ENCODE data around the gene MDK. TPM values are rescaled to one million over a fixed set of nuclear protein-coding genes. Genes with fewer than 3 reads are reported as not detected.
A peak's percentile ranks its signal among the peaks of the same experiment; 100 is the strongest.

The MDK gene
- total RNA-seq, 6 experiments from 2014 or later = 9.7 to 22.9 (median 18.9) TPM

DNA sequence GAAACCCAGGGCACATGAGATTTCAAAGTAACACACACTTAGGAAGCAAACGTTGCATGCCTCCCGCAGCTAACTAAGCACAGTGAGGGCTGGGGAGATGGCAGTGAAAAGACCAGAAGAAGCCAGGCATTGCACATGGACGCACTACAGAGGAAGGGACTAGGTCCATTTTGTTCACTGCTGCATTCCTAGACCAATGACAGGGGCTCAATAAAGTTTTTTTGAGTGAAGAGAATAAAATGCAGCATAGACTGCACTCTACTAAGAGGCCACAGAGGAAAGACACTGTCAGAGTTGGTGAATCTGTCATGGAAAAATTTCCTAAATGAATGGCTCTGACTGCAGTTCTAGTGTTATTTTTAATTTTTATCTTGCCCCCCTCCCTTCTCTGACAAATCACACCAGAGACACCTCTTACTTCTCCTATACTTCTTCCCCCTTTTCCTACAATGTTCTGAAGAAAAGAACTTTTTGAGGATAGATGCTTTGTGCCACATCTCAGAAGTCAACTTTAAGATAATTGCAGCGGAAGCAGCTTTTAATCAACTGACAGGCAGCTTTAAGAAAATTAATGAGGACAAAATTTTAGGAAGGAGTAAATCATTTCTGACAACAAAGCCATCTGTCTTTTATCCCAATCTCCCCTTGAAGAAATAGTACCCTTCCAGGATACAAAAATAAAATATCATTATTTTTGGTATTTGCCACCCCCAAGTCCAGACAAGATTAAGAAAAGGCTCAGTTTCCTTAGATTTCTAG, 44.9 kb downstream of the MDK start:
- no peaks in the 10 kb centered on the region; the same call in 1 of the 2 replicates for H3K27me3 Mint-ChIP-seq (ENCODE audit: insufficient read depth)
- TF ChIP-seq, protein P1, sequence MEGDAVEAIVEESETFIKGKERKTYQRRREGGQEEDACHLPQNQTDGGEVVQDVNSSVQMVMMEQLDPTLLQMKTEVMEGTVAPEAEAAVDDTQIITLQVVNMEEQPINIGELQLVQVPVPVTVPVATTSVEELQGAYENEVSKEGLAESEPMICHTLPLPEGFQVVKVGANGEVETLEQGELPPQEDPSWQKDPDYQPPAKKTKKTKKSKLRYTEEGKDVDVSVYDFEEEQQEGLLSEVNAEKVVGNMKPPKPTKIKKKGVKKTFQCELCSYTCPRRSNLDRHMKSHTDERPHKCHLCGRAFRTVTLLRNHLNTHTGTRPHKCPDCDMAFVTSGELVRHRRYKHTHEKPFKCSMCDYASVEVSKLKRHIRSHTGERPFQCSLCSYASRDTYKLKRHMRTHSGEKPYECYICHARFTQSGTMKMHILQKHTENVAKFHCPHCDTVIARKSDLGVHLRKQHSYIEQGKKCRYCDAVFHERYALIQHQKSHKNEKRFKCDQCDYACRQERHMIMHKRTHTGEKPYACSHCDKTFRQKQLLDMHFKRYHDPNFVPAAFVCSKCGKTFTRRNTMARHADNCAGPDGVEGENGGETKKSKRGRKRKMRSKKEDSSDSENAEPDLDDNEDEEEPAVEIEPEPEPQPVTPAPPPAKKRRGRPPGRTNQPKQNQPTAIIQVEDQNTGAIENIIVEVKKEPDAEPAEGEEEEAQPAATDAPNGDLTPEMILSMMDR (IDR thresholded peaks at IDR 0.05) = no peak
- H3K27ac Mint-ChIP-seq = no peak overlapping the region
- no peak overlapping the region for H3K4me3 Mint-ChIP-seq
- H3K36me3 Mint-ChIP-seq (ENCODE audit: low read depth) = peaks cover 2% of the 10 kb centered on the region
- peaks cover 28% of the 10 kb centered on the region for H3K4me1 Mint-ChIP-seq (ENCODE audit: low read depth)
- H3K9me3 Mint-ChIP-seq = no peaks in the 10 kb centered on the region
- no peak for DNase-seq

DNA sequence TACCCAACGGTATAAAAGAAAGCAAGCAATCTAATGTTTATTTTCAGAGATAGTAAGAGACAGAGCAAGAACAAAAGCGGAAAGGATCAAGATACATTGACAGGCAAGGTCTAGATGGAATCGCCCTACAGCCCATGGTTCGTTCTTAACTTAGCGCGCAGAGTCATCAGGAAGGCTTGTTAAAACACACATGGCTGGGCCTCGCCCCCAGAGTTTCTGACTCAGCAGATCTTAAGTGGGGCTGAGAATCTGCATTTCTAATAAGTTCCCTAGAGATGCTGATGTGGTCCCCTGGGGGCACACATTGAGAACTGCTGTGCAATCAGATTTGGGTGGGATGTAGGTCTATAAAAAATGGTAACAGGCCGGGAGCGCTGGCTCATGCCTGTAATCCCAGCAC, 45.9 kb downstream of the MDK start:
- H3K9me3 Mint-ChIP-seq = no peaks in the 10 kb centered on the region
- no peak for DNase-seq
- H3K27ac Mint-ChIP-seq = no peak overlapping the region
- peaks cover 27% of the 10 kb centered on the region for H3K4me1 Mint-ChIP-seq (ENCODE audit: low read depth)
- TF ChIP-seq, protein P1 (IDR thresholded peaks at IDR 0.05) = no peak
- peaks cover 5% of the 10 kb centered on the region for H3K36me3 Mint-ChIP-seq (ENCODE audit: low read depth)
- no peaks in the 10 kb centered on the region; the same call in 1 of the 2 replicates for H3K27me3 Mint-ChIP-seq (ENCODE audit: insufficient read depth)
- H3K4me3 Mint-ChIP-seq = no peak overlapping the region

DNA sequence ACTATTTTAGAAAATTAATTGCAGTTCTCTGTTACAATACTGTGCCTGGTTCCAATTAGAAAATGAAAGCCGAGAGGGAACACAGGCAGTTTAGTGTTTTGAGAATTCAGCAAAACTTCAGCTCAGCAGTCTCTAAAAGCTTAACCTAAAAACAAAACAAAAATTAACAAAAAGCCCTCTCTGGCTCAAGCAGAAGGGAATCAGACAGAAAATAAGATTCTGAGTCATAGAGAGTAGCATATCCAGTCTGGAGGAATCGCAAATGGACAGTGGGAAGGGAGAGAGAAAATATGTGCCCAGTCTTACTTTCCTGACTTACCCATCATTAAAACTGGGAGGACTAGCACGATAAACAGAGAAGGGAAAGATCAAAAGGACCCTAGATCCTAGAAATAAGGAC, 48.2 kb downstream of the MDK start:
- TF ChIP-seq, protein P1 (IDR thresholded peaks at IDR 0.05) = no peak
- H3K4me1 Mint-ChIP-seq (ENCODE audit: low read depth) = peaks cover 20% of the 10 kb centered on the region
- H3K27me3 Mint-ChIP-seq (ENCODE audit: insufficient read depth) = no peaks in the 10 kb centered on the region; the same call in 1 of the 2 replicates
- H3K4me3 Mint-ChIP-seq = no peak overlapping the region
- no peak for DNase-seq
- peaks cover 5% of the 10 kb centered on the region for H3K36me3 Mint-ChIP-seq (ENCODE audit: low read depth)
- H3K9me3 Mint-ChIP-seq = no peaks in the 10 kb centered on the region
- peak overlapping the region; percentile 47 for H3K27ac Mint-ChIP-seq

DNA sequence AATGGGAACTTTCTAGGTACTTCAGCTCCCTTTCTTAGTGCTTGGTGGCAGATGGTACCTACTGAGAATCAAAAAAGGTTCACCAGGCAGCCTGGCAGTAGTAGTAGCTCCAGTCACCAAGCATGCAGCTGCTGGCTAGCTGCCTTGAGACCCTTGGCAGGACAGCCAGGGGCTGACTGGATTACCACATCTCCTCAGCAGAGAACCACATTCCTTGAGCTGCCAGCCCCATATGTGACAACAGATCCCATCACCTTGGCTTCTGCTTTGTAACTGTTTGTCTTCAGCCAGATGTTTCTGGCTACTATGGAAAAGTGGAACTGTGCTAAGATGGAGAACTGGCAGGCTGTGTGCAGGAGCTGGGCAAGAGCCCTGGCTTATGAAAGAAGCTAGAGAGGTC, 49.7 kb downstream of the MDK start:
- no peak overlapping the region for H3K27ac Mint-ChIP-seq
- no peak overlapping the region for H3K4me3 Mint-ChIP-seq
- TF ChIP-seq, protein P1 (IDR thresholded peaks at IDR 0.05) = no peak
- H3K4me1 Mint-ChIP-seq (ENCODE audit: low read depth) = peaks cover 20% of the 10 kb centered on the region
- H3K9me3 Mint-ChIP-seq = no peaks in the 10 kb centered on the region
- peaks cover 5% of the 10 kb centered on the region for H3K36me3 Mint-ChIP-seq (ENCODE audit: low read depth)
- no peaks in the 10 kb centered on the region; the same call in 1 of the 2 replicates for H3K27me3 Mint-ChIP-seq (ENCODE audit: insufficient read depth)
- DNase-seq = no peak

Small RNA genes lying within 50 kb of the gene (microRNA-seq; reads per million reads assigned to microRNA genes)
- gene MIR4688 = not detected

Other genes starting within 250 kb of the MDK start
- 100 to 1,000 TPM; 282 to 328 (median 310) TPM for gene CREB3L1, start 104.0 kb upstream of the MDK start, total RNA-seq (2021; fragmentation: NEBNext Ultra II Directional; extraction: Animal tissue kit (Norgen Biotek cat#: 25700))
- gene DGKZ, start 34.2 kb upstream of the MDK start, total RNA-seq (2021; fragmentation: NEBNext Ultra II Directional; extraction: Animal tissue kit (Norgen Biotek cat#: 25700)) = 10 to 100 TPM; 40.4 to 49.8 (median 46.2) TPM
- not detected for gene CHRM4, start 10.1 kb downstream of the MDK start, total RNA-seq (2021; fragmentation: NEBNext Ultra II Directional; extraction: Animal tissue kit (Norgen Biotek cat#: 25700))
- gene AMBRA1, start 212.4 kb downstream of the MDK start, total RNA-seq (2021; fragmentation: NEBNext Ultra II Directional; extraction: Animal tissue kit (Norgen Biotek cat#: 25700)) = 10 to 100 TPM; 23.2 to 25.9 (median 24.4) TPM
- gene HARBI1, start 235.6 kb downstream of the MDK start, total RNA-seq (2021; fragmentation: NEBNext Ultra II Directional; extraction: Animal tissue kit (Norgen Biotek cat#: 25700)) = 1 to 10 TPM; 3.8 to 5.2 (median 4.7) TPM
- 10 to 100 TPM; 64.2 to 94.0 (median 85.3) TPM for gene ATG13, start 235.9 kb downstream of the MDK start, total RNA-seq (2021; fragmentation: NEBNext Ultra II Directional; extraction: Animal tissue kit (Norgen Biotek cat#: 25700))